Stimulated activated CD4-positive, alpha-beta T cell treated with anti-CD3 and anti-CD28 coated beads, Interleukin-4, amount 100 ng/mL, for 24 hours (primary cell): ENCODE data around the gene TMEM109.

ENCODE experiments used
- DNase-seq: peaks from one replicate; pipeline ENCODE4 v3.0.0-alpha.2; 2020

TMEM109 gene

GRCh38 chr11:60913793-60914632, at the start of gene TMEM109:
Gene TMEM109, plus strand, starts transcription at chr11:60914158. Its CDS starts 5,536 bp downstream, at chr11:60919694.
- DNase-seq: peak; percentile 90

- DNase-seq: no peak
These were observed 49.0 kb upstream of the TMEM109 start for GRCh38 chr11:60864856-60865513.

GRCh38 chr11:60866911-60867870, 46.8 kb upstream of the TMEM109 start, which contains the start of gene ZP1:
Gene ZP1, plus strand, starts transcription at chr11:60867542. Its CDS starts 20 bp downstream, at chr11:60867562.
- no peak for DNase-seq

GRCh38 chr11:60867871-60868681, 45.9 kb upstream of the TMEM109 start:
- DNase-seq: no peak

- DNase-seq: no peak
These were observed 45.1 kb upstream of the TMEM109 start for GRCh38 chr11:60868682-60869450.

- DNase-seq: no peak
These were observed 44.5 kb upstream of the TMEM109 start for GRCh38 chr11:60869451-60869825.

GRCh38 chr11:60870276-60870675, 43.7 kb upstream of the TMEM109 start:
- DNase-seq: no peak

- DNase-seq: no peak
These were observed 43.1 kb upstream of the TMEM109 start for GRCh38 chr11:60870733-60871377.

GRCh38 chr11:60871378-60872061, 42.4 kb upstream of the TMEM109 start:
- no peak for DNase-seq

GRCh38 chr11:60872124-60872960, 41.6 kb upstream of the TMEM109 start:
- no peak for DNase-seq

- DNase-seq: no peak
These were observed 40.9 kb upstream of the TMEM109 start for GRCh38 chr11:60872961-60873524.

- no peak for DNase-seq
These were observed 40.4 kb upstream of the TMEM109 start for GRCh38 chr11:60873533-60873932.

- no peak for DNase-seq
These were observed 39.3 kb upstream of the TMEM109 start for GRCh38 chr11:60874421-60875365.

GRCh38 chr11:60875366-60876167, 38.4 kb upstream of the TMEM109 start:
- no peak for DNase-seq

- DNase-seq: no peak
These were observed 37.8 kb upstream of the TMEM109 start for GRCh38 chr11:60876168-60876485.

GRCh38 chr11:60878245-60879101, 35.5 kb upstream of the TMEM109 start:
- no peak for DNase-seq
